Neuron (in vitro differentiated cells): ENCODE data around the gene SAA4.
"Not testable (repeated sequence)": the region's sequence is repeated elsewhere in the genome, so short reads cannot be mapped to it uniquely, and the experiment has no call there.

Source experiments
- H2AFZ ChIP-seq: one replicate; pipeline ENCODE4 v1.6.1; 2013; ENCODE audit warnings: low read depth, mild to moderate bottlenecking, inconsistent platforms, low read length, moderate library complexity
- H3K27me3 ChIP-seq: one replicate; pipeline ENCODE4 v1.6.1; 2013; ENCODE audit warnings: low read length; ENCODE audit not compliant: insufficient read depth
- H3K36me3 ChIP-seq: one replicate; pipeline ENCODE4 v1.6.1; 2013; ENCODE audit warnings: low read length; ENCODE audit not compliant: insufficient read depth
- H3K4me1 ChIP-seq: one replicate; pipeline ENCODE4 v1.6.1; 2013; ENCODE audit warnings: low read length; ENCODE audit not compliant: insufficient read depth
- H3K4me3 ChIP-seq: 2 replicates; pipeline ENCODE4 v1.5.1; 2013; ENCODE audit warnings: mild to moderate bottlenecking, low read length, moderate library complexity
- H3K9me3 ChIP-seq: one replicate; pipeline ENCODE4 v1.6.1; 2013; ENCODE audit warnings: low read length

The SAA4 gene

DNA sequence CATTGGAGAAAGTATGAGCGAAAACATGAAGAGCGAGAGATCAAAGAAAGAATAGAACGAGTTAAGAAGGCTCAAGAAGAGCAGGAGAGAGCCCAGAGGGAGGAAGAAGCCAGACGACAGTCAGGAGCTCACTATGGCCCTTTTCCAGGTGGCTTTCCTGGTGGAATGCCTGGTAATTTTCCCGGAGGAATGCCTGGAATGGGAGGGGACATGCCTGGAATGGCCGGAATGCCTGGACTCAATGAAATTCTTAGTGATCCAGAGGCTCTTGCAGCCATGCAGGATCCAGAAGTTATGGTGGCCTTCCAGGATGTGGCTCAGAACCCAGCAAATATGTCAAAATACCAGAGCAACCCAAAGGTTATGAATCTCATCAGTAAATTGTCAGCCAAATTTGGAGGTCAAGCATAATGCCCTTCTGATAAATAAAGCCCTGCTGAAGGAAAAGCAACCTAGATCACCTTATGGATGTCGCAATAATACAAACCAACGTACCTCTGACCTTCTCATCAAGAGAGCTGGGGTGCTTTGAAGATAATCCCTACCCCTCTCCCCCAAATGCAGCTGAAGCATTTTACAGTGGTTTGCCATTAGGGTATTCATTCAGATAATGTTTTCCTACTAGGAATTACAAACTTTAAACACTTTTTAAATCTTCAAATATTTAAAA is 26.2 kb upstream of the SAA4 start:
- H3K4me1 ChIP-seq, H3K36me3 ChIP-seq, H3K9me3 ChIP-seq, H2AFZ ChIP-seq, H3K4me3 ChIP-seq, H3K27me3 ChIP-seq: not testable (repeated sequence)

- Histone ChIP-seq H2AFZ (no peak overlapping the region), H3K9me3 (no peaks in the 10 kb centered on the region), H3K27me3 (peaks cover 6% of the 10 kb centered on the region), H3K4me1 (no peaks in the 10 kb centered on the region), H3K36me3 (no peaks in the 10 kb centered on the region), H3K4me3 (no peak overlapping the region)
These were observed 25.1 kb upstream of the SAA4 start for GRCh38 chr11:18261721-18262120.

DNA sequence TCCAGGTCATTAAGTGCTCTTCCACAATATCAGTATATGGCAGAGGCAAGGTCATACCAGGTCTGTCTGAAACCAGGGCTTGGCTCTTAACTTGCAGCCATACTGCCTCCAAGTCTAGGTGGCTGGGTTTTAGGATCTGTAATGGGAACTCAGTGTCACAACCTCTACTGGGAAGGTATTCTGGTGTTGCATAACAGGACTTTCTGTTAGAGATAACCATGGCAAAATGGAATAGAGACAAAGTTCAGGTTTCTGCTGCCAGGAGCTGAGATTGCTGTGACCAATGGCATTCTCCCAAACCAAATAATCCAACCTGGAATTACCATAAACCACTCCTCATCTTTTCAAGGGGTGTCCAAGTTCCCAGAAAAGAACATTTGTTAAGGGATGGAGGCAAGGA is 22.7 kb upstream of the SAA4 start:
- Histone ChIP-seq H3K4me1 (no peaks in the 10 kb centered on the region), H3K4me3 (no peak overlapping the region), H3K9me3 (no peaks in the 10 kb centered on the region), H2AFZ (no peak overlapping the region), H3K27me3 (no peaks in the 10 kb centered on the region), H3K36me3 (no peaks in the 10 kb centered on the region)

- no peaks in the 10 kb centered on the region for H3K27me3 ChIP-seq
- H3K4me1 ChIP-seq = no peaks in the 10 kb centered on the region
- no peaks in the 10 kb centered on the region for H3K9me3 ChIP-seq
- H3K4me3 ChIP-seq = no peak overlapping the region
- H3K36me3 ChIP-seq = no peaks in the 10 kb centered on the region
- no peak overlapping the region for H2AFZ ChIP-seq
These were observed 18.3 kb upstream of the SAA4 start for GRCh38 chr11:18254781-18255361.

- no peak overlapping the region for H2AFZ ChIP-seq
- no peaks in the 10 kb centered on the region for H3K36me3 ChIP-seq
- H3K27me3 ChIP-seq = peaks cover 5% of the 10 kb centered on the region
- H3K9me3 ChIP-seq = no peaks in the 10 kb centered on the region
- no peak overlapping the region for H3K4me3 ChIP-seq
- H3K4me1 ChIP-seq = no peaks in the 10 kb centered on the region
These were observed 17.3 kb upstream of the SAA4 start for GRCh38 chr11:18253778-18254338.

DNA sequence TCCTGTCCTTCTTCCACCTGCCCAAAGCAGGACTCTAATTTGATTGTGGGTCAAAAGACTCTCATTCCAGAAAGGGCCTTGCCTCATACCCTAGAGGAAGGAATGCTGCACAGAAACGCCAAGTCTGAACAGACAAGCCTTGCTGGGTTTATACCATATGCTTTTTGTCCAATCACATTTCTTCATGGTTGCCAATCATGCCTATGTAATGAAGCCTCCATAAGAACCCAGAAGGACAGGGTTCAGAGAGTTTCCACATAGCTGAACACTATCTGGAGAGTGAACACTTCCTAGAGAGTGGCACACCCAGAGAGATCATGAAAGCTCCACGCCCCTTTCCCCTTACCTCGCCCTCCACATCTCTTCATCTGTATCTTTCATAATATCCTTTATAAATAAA is 16.6 kb upstream of the SAA4 start:
- Histone ChIP-seq H3K36me3 (no peaks in the 10 kb centered on the region), H2AFZ (no peak overlapping the region), H3K9me3 (no peaks in the 10 kb centered on the region), H3K27me3 (peaks cover 10% of the 10 kb centered on the region), H3K4me3 (no peak overlapping the region), H3K4me1 (no peaks in the 10 kb centered on the region)

- peaks cover 10% of the 10 kb centered on the region for H3K27me3 ChIP-seq
- no peaks in the 10 kb centered on the region for H3K9me3 ChIP-seq
- H2AFZ ChIP-seq = no peak within 1 kb of the TSS
- no peaks in the 10 kb centered on the region for H3K4me1 ChIP-seq
- no peaks in the 10 kb centered on the region for H3K36me3 ChIP-seq
- H3K4me3 ChIP-seq = no peak within 1 kb of the TSS
These were observed 12.0 kb upstream of the SAA4 start, which contains the start of gene SAA2 for GRCh38 chr11:18248561-18248960. SAA2 (minus strand) TSS chr11:18248668; CDS start chr11:18248011, 657 bp downstream.

DNA sequence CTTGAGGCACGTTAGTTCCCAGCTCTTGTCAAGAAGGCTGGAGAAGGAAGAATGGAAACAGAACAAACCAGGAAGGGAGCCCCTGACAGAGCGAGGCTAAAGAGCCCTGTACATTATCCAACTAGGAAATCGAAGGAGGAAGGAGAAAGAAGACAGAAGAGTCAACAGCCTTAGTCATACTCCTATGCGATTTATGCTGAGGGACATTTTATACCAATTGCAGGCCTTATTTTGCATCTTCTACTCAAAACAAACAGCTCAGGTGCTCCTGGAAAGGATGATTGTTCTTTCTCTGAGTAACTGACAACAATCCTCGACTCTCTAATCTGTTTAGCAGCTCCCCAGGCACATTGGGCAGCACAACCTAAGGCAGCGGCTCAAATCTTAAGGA is 10.6 kb upstream of the SAA4 start:
- not testable (repeated sequence) for H3K27me3 ChIP-seq, H3K36me3 ChIP-seq, H3K4me3 ChIP-seq, H3K9me3 ChIP-seq, H3K4me1 ChIP-seq, H2AFZ ChIP-seq

DNA sequence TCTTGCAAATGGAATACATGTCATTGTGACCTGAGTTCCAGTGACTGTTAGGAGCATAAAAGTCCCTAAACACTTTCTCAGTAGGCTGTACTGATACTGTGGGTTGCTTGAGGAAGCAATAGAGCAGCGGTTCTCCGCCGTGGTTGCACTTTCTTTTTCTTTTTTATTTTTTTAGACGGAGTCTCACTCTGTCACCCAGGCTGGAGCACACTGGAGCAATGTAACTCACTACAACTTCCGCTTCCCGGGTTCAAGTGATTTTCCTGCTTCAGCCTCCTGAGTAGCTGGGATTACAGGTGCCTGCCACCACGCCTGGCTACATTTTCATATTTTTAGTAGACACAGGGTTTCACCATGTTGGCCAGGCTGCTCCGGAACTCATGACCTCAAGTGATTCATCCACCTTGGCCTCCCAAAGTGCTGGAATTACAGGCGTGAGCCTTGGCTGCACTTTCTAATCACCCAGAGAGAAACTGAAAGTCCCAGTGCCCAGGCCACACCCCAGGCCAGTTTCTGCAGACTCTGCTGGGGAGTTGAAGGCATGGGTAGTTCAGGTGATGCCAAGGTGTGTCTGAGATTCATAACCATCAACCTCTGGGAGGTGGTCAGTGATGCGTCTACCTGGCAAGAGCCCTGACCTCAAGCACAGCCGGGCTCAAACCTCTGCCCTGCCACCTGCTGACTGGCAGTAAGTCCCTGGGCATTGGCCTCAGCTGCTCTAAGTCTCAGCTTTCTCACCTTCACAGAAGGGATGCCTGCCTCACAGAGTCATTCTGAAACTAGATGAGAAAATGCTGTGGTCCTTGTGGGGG is 10.0 kb upstream of the SAA4 start:
- H3K9me3 ChIP-seq, H2AFZ ChIP-seq, H3K4me3 ChIP-seq, H3K4me1 ChIP-seq, H3K27me3 ChIP-seq, H3K36me3 ChIP-seq: not testable (repeated sequence)

- no peak overlapping the region for H2AFZ ChIP-seq
- H3K36me3 ChIP-seq = no peaks in the 10 kb centered on the region
- H3K4me1 ChIP-seq = no peaks in the 10 kb centered on the region
- no peaks in the 10 kb centered on the region for H3K9me3 ChIP-seq
- H3K27me3 ChIP-seq = peaks cover 10% of the 10 kb centered on the region
- H3K4me3 ChIP-seq = no peak overlapping the region
These were observed 8.8 kb upstream of the SAA4 start for GRCh38 chr11:18245396-18245795.

GRCh38 chr11:18243783-18244362 is 7.3 kb upstream of the SAA4 start:
- Histone ChIP-seq H3K27me3 (peaks cover 5% of the 10 kb centered on the region), H2AFZ (no peak overlapping the region), H3K9me3 (no peaks in the 10 kb centered on the region), H3K36me3 (no peaks in the 10 kb centered on the region), H3K4me1 (no peaks in the 10 kb centered on the region), H3K4me3 (no peak overlapping the region)

DNA sequence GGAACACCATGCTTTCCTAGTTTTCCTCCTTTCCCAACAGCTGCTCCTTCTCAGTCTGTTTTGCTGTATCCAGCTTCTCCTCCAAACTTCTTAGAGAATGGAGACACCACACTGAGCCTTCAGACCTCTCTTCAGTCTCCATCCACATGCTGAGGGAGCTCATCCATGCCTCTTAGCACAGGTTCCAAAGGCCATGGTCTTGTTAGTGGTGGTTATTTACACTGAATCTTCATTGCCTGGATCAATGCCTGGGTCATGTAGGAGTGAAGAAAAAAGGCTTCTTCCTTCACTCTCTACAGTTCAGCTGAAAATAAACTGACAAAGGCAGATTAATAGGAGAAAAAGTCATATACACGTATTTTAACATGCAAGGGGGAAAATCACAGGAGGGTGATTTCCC is 3.1 kb upstream of the SAA4 start:
- Histone ChIP-seq H3K4me3 (no peak overlapping the region), H2AFZ (no peak overlapping the region), H3K4me1 (no peaks in the 10 kb centered on the region), H3K36me3 (no peaks in the 10 kb centered on the region), H3K9me3 (no peaks in the 10 kb centered on the region), H3K27me3 (peaks cover 6% of the 10 kb centered on the region)
